MCF 10A (cell line): Measurements from ENCODE around the gene IMPDH2. TPM values are rescaled to one million over a fixed set of nuclear protein-coding genes. Genes with fewer than 3 reads are reported as not detected.

Experiments used
- BruUV-seq: library from RNA; stranded (reverse); fragments of 400-500 nt; replicated peaks from 2 replicates; lab custom pipeline; 2021; lab: Mats Ljungman, UMichigan
- CTCF ChIA-PET: fragments of 300-600 bp; sonication (Branson Sonifier 250); formaldehyde crosslinking; extraction: SDS; loops from one replicate; lab custom pipeline; 2021; ENCODE audit warnings: antibody characterized with exemption, inconsistent platforms; lab: Yijun Ruan, JAX
- POLR2A ChIA-PET: fragments of 300-600, 350-650 bp; sonication (Branson Sonifier 250); formaldehyde crosslinking; extraction: SDS; loops from one replicate; lab custom pipeline; 2020; ENCODE audit warnings: antibody characterized with exemption, inconsistent platforms; lab: Yijun Ruan, JAX
- DNase-seq: peaks from one replicate; pipeline ENCODE4 v3.0.0-alpha.2; 2018; ENCODE audit not compliant: unreplicated experiment
- H3K27ac Mint-ChIP-seq: one replicate; pipeline ENCODE4 v1.8.0; 2022; ENCODE audit warnings: mild to moderate bottlenecking, low read depth, mixed read lengths; ENCODE audit not compliant: unreplicated experiment
- H3K27me3 Mint-ChIP-seq: one replicate; pipeline ENCODE4 v1.8.0; 2022; ENCODE audit warnings: mixed read lengths; ENCODE audit not compliant: insufficient read depth, unreplicated experiment
- H3K36me3 Mint-ChIP-seq: one replicate; pipeline ENCODE4 v1.8.0; 2022; ENCODE audit warnings: mild to moderate bottlenecking, moderate library complexity, mixed read lengths; ENCODE audit not compliant: insufficient read depth, unreplicated experiment
- H3K4me1 Mint-ChIP-seq: one replicate; pipeline ENCODE4 v1.8.0; 2022; ENCODE audit warnings: mixed read lengths; ENCODE audit not compliant: insufficient read depth, unreplicated experiment
- H3K4me3 Mint-ChIP-seq: one replicate; pipeline ENCODE4 v1.8.0; 2022; ENCODE audit warnings: mild to moderate bottlenecking, moderate library complexity, mixed read lengths; ENCODE audit not compliant: unreplicated experiment
- H3K9me3 Mint-ChIP-seq: one replicate; pipeline ENCODE4 v1.8.0; 2022; ENCODE audit warnings: mixed read lengths; ENCODE audit not compliant: unreplicated experiment
- CTCF ChIP-seq: fragments of 200-600 bp; IDR thresholded peaks from one replicate; pipeline ENCODE4 v1.8.0; 2022; ENCODE audit warnings: antibody characterized with exemption, mild to moderate bottlenecking; ENCODE audit not compliant: unreplicated experiment
- intact Hi-C: fragments of 100-400 bp; cut with micrococcal nuclease; formaldehyde crosslinking; loops from 2 replicates; pipeline ENCODE4 v1.14.1; 2022
- total RNA-seq: library from RNA; stranded (reverse); gene quantifications from 2 replicates; pipeline ENCODE4 v1.2.3, GENCODE V29; 2022

The IMPDH2 gene
- total RNA-seq, 1 experiment from 2014 or later = 476 TPM

- CTCF ChIA-PET = interaction anchor here (0.6 to 1.0 kb wide), 3 partner anchors 9 to 83 kb away, joined by 3 to 4 read pairs (median 4); no protein-coding TSS in a partner anchor
Observed at GRCh38 chr3:49058011-49058410, 28.8 kb upstream of the IMPDH2 start.

GRCh38 chr3:49057268-49057667 is 28.1 kb upstream of the IMPDH2 start:
- Mint-ChIP-seq H3K9me3 (no peaks in the 10 kb centered on the region), H3K27me3 (no peaks in the 10 kb centered on the region), H3K4me3 (no peak overlapping the region), H3K27ac (no peak overlapping the region), H3K4me1 (peaks cover 5% of the 10 kb centered on the region), H3K36me3 (peaks cover 85% of the 10 kb centered on the region)
- intact Hi-C loops = no loop called here
- no peak for TF ChIP-seq CTCF
- no peak for DNase-seq
- CTCF ChIA-PET = no interaction called here
- no TSS peak for BruUV-seq
- POLR2A ChIA-PET = interaction anchor here (1.0 kb wide), 1 partner anchor 26 kb away, joined by 4 read pairs; no protein-coding TSS in a partner anchor

More at GRCh38 chr3:49058011-49058410, 28.8 kb upstream of the IMPDH2 start:
- H3K9me3 Mint-ChIP-seq = no peaks in the 10 kb centered on the region
- H3K4me3 Mint-ChIP-seq = no peak overlapping the region
- POLR2A ChIA-PET = interaction anchor here (0.6 kb wide), 1 partner anchor 73 kb away, joined by 3 read pairs; no protein-coding TSS in a partner anchor
- BruUV-seq = no TSS peak
- no peak for DNase-seq
- intact Hi-C loops = no loop called here
- TF ChIP-seq CTCF = no peak
- H3K27me3 Mint-ChIP-seq = no peaks in the 10 kb centered on the region
- peaks cover 84% of the 10 kb centered on the region for H3K36me3 Mint-ChIP-seq
- peaks cover 5% of the 10 kb centered on the region for H3K4me1 Mint-ChIP-seq
- H3K27ac Mint-ChIP-seq = no peak overlapping the region

GRCh38 chr3:49054344-49054862 is 25.2 kb upstream of the IMPDH2 start:
- Mint-ChIP-seq H3K9me3 (no peaks in the 10 kb centered on the region), H3K4me1 (peaks cover 14% of the 10 kb centered on the region), H3K4me3 (no peak overlapping the region), H3K27ac (no peak overlapping the region), H3K36me3 (peaks cover 80% of the 10 kb centered on the region), H3K27me3 (no peaks in the 10 kb centered on the region)
- BruUV-seq = no TSS peak
- TF ChIP-seq CTCF = no peak
- ChIA-PET POLR2A (no interaction called here), CTCF (no interaction called here)
- intact Hi-C loops = no loop called here
- no peak for DNase-seq

- H3K27me3 Mint-ChIP-seq = no peaks in the 10 kb centered on the region
Observed at GRCh38 chr3:49053543-49053942, 24.3 kb upstream of the IMPDH2 start.

More at GRCh38 chr3:49053543-49053942, 24.3 kb upstream of the IMPDH2 start:
- no peak overlapping the region for H3K27ac Mint-ChIP-seq
- H3K4me1 Mint-ChIP-seq = peaks cover 14% of the 10 kb centered on the region
- no TSS peak for BruUV-seq
- POLR2A ChIA-PET = no interaction called here
- peaks cover 75% of the 10 kb centered on the region for H3K36me3 Mint-ChIP-seq
- no peaks in the 10 kb centered on the region for H3K9me3 Mint-ChIP-seq
- CTCF ChIA-PET = no interaction called here
- DNase-seq = no peak
- H3K4me3 Mint-ChIP-seq = no peak overlapping the region
- intact Hi-C loops = no loop called here
- no peak for TF ChIP-seq CTCF
